Ovary (tissue), 3 donors: ENCODE data around the gene BUD23.

ENCODE experiments used
- CTCF ChIP-seq, 3 donors: fragments of 450-650 bp in 2 of 3; fragments of 200-600 bp in 1 of 3; IDR thresholded peaks; one replicate each; pipeline versions ENCODE4 v1.5.1 to v1.8.0; 2016 to 2022; ENCODE audit warnings: antibody characterized with exemption in 3 of 3, mild to moderate bottlenecking in 1 of 3
- EP300 ChIP-seq: sonication (generic); formaldehyde crosslinking; IDR thresholded peaks from one replicate; pipeline ENCODE4 v1.6.1; 2017; ENCODE audit warnings: antibody characterized with exemption
- POLR2A ChIP-seq: fragments of 450-650 bp; IDR thresholded peaks from one replicate; pipeline ENCODE4 v1.6.1; 2017; ENCODE audit warnings: antibody characterized with exemption, mild to moderate bottlenecking, moderate library complexity
- donor health status: DM: no; HTN: no; CAD: no.

DNA sequence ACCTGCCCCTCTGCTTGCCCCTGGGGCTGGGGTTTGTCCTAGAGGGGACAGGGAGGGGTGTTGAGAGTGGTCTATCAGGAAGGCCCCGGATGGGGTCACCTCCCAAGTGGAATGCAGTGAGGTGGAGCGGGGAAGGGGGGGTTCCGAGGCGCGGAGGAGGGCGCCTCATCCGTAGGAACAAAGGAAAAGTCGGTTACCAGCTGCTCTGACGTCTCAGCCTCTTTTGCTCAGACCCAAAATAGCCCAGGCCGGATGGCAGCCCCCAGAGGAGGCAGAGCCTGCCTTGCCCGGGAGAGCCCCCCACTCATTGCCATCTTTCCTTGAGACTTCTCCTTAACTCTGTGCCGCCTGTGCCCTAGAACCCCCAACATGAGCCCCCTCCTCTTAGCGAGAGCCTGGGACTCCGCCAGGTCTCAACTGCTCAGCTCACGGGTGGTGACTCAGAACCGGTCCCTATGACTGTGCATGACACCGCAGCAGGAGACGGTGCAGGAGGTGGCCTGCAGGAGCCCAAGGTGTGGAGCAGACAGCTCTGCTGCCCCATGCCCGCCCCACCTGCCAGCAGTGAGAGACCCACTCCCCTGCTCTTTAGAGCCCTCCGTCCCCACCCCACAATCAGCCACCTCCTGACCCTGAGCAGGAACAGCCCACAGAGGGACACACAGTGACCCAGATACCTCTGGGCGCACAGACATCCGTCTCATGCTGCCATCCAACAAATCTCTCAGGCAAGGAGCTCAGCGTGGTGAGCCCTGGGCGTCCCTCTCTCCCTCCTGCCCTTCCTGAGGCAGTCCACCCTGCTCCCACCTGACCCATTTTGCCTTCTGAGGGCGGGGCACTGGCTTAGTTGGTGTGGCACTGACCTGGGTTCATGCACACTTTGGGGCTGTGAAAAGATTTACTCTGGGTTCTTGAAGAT lies 23.0 kb downstream of the BUD23 start:
- no peak for TF ChIP-seq CTCF (IDR thresholded peaks at IDR 0.05)
- no peak for TF ChIP-seq POLR2A
- TF ChIP-seq EP300: no peak
